Fibroblast of the aortic adventitia (primary cell): ENCODE measurements around the gene B3GNT4. TPM values are rescaled to one million over a fixed set of nuclear protein-coding genes. Genes with fewer than 3 reads are reported as not detected.

ENCODE experiments used
- DNase-seq: peaks from one replicate; pipeline ENCODE4 v3.0.0-alpha.2; 2010; ENCODE audit warnings: low read depth
- H3K4me3 ChIP-seq: 2 replicates; pipeline ENCODE4 v1.5.1; 2011; ENCODE audit warnings: low read depth, mild to moderate bottlenecking, control low read depth, low read length, moderate library complexity
- CTCF ChIP-seq: IDR thresholded peaks from 2 replicates; pipeline ENCODE4 v1.5.1; 2011; ENCODE audit warnings: mild to moderate bottlenecking, low read length, control low read depth, inconsistent platforms; ENCODE audit not compliant: insufficient read depth
- total RNA-seq: library from RNA; depleted of rRNA; stranded (reverse); fragments of >200 nt; gene quantifications from 2 replicates; pipeline ENCODE4 v1.2.3, GENCODE V29; 2012; ENCODE audit warnings: low replicate concordance

B3GNT4 gene
- total RNA-seq, 1 donor: not detected

GRCh38 chr12:122204167-122205052, 901 bp downstream of the B3GNT4 start:
- H3K4me3 ChIP-seq: peak overlapping the region; percentile 66
- TF ChIP-seq CTCF: no peak
- no peak for DNase-seq

DNA sequence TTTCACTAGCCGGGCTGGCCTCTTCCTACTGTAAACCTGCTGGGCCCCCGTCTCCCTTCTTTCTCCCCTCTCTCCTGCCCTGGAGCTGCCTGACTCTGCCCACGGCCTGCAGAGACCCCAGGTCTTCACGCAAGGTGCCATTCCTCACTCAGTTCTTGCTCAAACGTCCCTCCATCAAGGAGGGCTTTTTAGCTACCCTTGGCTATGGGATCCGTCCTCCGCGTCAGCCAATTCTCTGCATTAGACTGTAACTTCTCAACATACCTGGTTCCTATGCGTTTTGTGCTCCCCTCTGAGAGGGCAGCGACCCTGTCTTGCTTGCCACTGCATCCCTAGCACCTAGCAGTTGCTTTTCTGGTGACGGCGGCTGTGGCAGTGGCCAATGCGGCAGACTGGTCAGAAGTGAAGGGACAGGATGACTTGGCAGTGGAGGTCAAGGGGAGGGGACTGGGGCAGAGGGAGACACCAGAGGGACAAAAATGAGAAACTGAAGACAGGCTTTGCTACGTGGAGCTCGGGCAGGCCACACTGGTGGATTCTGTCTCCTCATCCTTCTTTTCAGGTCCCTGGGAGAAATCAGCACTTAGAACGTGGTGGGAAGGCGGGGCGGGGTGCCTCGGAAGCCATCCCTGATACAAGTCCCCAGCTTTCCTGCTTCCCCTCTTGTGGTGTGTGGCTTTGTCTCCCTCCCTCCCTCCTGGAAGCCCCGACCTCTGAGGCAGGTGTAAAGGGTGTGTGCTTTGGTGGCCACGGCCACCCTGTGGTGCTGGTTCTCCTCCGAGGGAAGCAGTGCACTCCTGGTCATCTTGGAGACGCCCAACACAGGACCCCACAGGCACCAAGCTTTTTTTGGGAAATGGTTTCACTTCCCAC, 1.8 kb downstream of the B3GNT4 start:
- TF ChIP-seq CTCF: no peak
- no peak overlapping the region for H3K4me3 ChIP-seq
- no peak for DNase-seq

DNA sequence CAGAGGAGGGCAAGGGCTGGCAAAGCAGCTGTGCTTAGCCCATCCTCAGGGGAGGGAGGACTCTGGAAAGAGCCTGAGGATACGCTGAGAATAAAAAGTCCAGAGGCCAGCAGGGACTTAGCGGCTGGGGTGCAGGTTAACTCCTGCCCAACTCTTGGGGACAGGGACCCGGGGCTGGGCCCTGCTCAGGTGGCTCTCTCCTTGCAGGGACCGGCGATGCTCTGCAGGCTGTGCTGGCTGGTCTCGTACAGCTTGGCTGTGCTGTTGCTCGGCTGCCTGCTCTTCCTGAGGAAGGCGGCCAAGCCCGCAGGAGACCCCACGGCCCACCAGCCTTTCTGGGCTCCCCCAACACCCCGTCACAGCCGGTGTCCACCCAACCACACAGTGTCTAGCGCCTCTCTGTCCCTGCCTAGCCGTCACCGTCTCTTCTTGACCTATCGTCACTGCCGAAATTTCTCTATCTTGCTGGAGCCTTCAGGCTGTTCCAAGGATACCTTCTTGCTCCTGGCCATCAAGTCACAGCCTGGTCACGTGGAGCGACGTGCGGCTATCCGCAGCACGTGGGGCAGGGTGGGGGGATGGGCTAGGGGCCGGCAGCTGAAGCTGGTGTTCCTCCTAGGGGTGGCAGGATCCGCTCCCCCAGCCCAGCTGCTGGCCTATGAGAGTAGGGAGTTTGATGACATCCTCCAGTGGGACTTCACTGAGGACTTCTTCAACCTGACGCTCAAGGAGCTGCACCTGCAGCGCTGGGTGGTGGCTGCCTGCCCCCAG, 2.8 kb downstream of the B3GNT4 start:
- TF ChIP-seq CTCF: no peak
- DNase-seq: no peak
- H3K4me3 ChIP-seq: no peak overlapping the region

DNA sequence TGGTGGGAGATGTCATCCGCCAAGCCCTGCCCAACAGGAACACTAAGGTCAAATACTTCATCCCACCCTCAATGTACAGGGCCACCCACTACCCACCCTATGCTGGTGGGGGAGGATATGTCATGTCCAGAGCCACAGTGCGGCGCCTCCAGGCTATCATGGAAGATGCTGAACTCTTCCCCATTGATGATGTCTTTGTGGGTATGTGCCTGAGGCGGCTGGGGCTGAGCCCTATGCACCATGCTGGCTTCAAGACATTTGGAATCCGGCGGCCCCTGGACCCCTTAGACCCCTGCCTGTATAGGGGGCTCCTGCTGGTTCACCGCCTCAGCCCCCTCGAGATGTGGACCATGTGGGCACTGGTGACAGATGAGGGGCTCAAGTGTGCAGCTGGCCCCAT, 3.5 kb downstream of the B3GNT4 start:
- H3K4me3 ChIP-seq: no peak overlapping the region
- TF ChIP-seq CTCF: no peak
- no peak for DNase-seq

DNA sequence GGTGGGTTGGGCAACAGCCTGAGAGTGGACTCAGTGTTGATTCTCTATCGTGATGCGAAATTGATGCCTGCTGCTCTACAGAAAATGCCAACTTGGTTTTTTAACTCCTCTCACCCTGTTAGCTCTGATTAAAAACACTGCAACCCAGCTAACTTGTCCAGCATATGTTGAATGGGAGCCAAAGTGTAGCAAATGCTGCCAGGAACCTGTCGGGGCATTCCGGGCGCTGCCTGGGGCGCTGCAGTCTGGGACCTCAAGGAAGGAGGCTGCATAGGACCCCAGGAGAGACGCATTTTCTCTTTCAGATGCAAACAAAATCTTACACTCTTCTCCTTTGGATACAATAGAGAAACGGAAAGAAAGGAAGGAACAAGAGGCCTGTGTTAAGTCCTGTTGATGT, 3.9 kb downstream of the B3GNT4 start:
- DNase-seq: no peak
- no peak overlapping the region for H3K4me3 ChIP-seq
- no peak for TF ChIP-seq CTCF

- TF ChIP-seq CTCF: no peak
- no peak overlapping the region for H3K4me3 ChIP-seq
- no peak for DNase-seq
Observed at GRCh38 chr12:122208073-122208820, 4.7 kb downstream of the B3GNT4 start.
